ENCODE measurements around the gene TMEM260.
"Not testable (repeated sequence)": the region's sequence is repeated elsewhere in the genome, so short reads cannot be mapped to it uniquely, and the experiment has no call there.

TMEM260 gene

DNA sequence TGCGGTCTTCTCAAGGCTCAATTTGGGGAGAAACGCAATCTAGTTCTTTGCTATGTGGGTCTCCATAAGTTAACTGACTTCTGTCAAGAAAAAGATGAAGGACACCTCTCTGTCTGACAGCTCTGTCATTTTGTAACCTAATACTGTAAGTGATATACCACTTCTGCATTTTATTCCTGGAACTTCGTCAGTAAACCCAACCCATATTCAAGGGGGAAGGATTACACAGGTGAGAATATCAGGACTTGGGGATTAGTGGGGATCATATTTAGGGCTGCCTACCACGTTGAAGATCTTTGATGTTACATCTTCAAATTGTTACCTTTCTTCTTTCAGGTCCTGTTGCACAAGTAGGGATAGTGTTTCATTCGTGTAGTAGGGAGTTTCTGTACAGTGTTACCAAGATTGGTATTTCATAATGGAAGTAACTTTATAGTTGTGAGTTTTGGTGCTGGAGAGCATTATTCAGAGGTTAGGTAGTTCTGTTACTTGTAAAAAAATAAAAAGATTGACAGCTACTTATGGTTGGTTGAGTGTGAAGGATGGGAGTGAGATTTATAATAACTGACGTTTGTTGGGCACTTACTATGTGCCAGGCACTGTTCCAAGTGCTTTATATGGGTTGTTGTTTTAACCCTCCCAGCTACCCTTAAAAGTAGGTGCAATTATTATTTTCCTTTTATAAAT is 1.6 kb downstream of the TMEM260 start:
- H3K27me3 Mint-ChIP-seq, result no peaks in the 10 kb centered on the region
- H3K27ac Mint-ChIP-seq, result no peak overlapping the region
- no peaks in the 10 kb centered on the region for H3K36me3 Mint-ChIP-seq
- H3K4me1 Mint-ChIP-seq (ENCODE audit: low read depth), result peaks cover 45% of the 10 kb centered on the region
- no peaks in the 10 kb centered on the region for H3K9me3 Mint-ChIP-seq (ENCODE audit: low read depth)
- H3K4me3 Mint-ChIP-seq, result peak overlapping the region; percentile 96

DNA sequence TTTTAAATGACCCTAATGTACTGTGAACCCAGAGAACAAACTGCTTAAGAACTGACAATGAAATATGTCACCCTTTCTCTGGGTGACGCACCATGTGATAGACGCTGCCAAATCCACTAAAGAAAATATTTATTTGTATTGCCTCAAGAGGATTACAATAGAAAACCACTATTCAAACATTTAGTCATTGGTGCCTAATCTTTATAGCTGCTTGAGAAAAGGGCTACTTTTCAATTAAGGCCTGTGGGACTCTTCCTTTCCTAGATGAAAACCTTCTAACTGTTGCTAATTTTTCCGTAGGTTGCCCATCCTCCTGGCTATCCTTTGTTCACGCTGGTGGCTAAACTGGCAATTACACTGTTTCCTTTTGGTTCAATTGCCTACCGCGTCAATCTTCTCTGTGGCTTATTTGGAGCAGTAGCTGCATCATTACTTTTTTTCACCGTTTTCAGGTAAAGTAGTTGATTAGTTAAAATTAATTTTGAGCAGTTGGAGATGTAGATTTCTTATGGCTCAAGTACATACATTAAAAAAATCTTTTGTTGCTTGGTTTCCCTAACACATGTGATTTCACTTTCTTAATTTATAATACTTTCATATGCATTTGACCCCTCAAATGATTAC is 6.0 kb downstream of the TMEM260 start:
- no peak overlapping the region for H3K27ac Mint-ChIP-seq
- peaks cover 41% of the 10 kb centered on the region for H3K4me1 Mint-ChIP-seq (ENCODE audit: low read depth)
- H3K9me3 Mint-ChIP-seq (ENCODE audit: low read depth), result no peaks in the 10 kb centered on the region
- no peak overlapping the region for H3K4me3 Mint-ChIP-seq
- peaks cover 3% of the 10 kb centered on the region for H3K36me3 Mint-ChIP-seq
- no peaks in the 10 kb centered on the region for H3K27me3 Mint-ChIP-seq

DNA sequence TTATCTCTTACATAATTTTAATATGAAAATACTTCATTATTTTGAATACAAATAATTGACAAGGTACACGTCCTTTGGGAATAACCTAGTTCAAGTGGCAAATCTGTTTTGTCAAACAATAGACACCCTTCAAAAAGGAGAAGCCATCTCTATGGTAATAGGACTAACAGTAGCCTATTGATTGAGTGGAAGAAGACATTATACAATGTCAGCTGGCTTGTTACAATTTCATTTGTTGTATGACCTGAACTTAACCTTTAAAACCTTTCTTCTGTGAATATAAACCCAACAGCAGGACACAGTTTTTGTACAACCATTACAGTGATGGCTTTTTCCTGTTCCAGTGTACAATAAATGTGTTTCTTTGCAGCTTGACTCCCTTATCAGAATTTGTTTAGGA is 8.1 kb downstream of the TMEM260 start:
- Mint-ChIP-seq H3K9me3 (ENCODE audit: low read depth) (no peaks in the 10 kb centered on the region), H3K27ac (no peak overlapping the region), H3K27me3 (no peaks in the 10 kb centered on the region), H3K4me1 (ENCODE audit: low read depth) (peaks cover 23% of the 10 kb centered on the region), H3K36me3 (peaks cover 6% of the 10 kb centered on the region), H3K4me3 (no peak overlapping the region)

DNA sequence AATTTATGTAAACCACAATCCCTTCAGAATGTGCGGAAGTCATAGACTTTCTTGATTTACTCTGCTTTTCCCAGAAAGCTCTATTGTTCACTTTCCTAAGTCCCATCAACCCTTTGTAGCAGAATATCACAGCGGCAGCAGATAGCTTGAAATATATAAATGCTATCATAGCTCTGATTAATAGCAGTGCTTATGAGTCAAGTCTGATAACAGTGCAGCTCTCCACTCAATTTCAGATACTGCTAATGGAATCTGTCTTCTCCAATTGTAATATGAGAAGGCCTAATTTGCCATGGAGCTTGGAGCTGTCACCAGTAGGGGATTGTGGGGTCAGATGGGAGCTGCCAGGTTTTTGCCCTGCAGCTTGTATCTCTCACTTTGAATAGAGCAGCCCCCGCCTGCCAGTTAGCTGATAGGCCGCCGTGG is 10.9 kb downstream of the TMEM260 start:
- Mint-ChIP-seq H3K9me3 (ENCODE audit: low read depth) (no peaks in the 10 kb centered on the region), H3K27ac (no peak overlapping the region), H3K36me3 (peaks cover 13% of the 10 kb centered on the region), H3K4me3 (no peak overlapping the region), H3K4me1 (ENCODE audit: low read depth) (peaks cover 5% of the 10 kb centered on the region), H3K27me3 (no peaks in the 10 kb centered on the region)

DNA sequence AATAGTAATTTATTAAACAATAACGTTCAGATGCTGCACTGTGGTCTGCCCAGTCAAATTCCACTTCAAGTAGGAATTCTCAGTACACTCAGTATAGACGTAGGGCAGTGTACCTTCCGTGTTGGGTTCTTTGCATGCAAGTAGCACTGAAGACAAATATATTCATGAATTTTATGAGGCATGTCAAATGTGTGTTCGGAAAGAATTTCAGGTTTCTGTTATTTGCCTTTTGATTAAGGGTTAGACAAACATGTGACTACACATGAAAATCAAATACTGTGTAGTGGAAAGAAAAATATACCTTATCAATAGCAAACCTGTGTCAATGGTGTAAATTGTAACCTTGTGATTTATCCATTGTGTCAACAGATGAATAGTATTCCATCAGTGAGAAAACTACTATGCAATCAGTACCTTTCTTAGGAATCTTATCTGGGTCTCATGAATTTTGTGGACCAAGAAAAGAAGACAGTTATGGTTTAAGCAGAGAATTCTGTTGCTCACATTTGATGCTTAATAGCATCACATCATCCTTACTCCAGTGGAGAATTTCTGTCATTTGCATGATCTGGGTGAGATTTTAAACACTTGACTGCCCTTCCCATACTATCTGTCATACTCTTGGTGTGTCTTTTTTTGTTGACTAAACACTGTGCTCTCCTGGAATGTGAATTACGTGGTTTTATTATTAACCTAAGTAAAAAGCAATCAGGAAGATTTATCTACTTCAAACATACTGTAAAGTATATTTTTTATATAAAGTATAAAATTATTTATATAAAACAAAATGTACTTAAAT is 13.3 kb downstream of the TMEM260 start:
- no peak overlapping the region for H3K27ac Mint-ChIP-seq

DNA sequence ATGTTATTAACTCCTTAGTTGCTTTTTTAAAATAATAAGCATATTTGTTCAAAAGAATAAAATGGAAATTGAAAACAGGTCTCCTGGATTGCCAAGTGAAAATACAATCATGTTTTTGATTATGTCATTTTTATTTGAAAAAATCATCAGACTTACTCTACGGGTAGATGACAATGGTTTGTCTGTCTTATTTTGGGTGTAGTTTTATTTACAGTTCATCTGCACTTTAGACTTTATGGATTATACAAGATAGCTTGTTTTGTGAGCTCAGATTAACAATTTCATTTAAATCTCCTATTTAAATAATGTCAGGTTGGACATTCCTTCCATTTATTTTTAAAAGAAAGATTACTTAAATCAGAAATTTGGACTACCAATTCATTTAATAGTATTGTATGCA is 14.8 kb downstream of the TMEM260 start:
- Mint-ChIP-seq H3K4me1 (ENCODE audit: low read depth) (no peaks in the 10 kb centered on the region), H3K36me3 (peaks cover 29% of the 10 kb centered on the region), H3K27ac (no peak overlapping the region), H3K9me3 (ENCODE audit: low read depth) (no peaks in the 10 kb centered on the region), H3K4me3 (no peak overlapping the region), H3K27me3 (no peaks in the 10 kb centered on the region)

More for the DNA sequence above, 13.3 kb downstream of the TMEM260 start:
- Mint-ChIP-seq H3K9me3 (ENCODE audit: low read depth) (no peaks in the 10 kb centered on the region), H3K4me3 (no peak overlapping the region), H3K4me1 (ENCODE audit: low read depth) (peaks cover 1% of the 10 kb centered on the region), H3K27me3 (no peaks in the 10 kb centered on the region), H3K36me3 (peaks cover 20% of the 10 kb centered on the region)

DNA sequence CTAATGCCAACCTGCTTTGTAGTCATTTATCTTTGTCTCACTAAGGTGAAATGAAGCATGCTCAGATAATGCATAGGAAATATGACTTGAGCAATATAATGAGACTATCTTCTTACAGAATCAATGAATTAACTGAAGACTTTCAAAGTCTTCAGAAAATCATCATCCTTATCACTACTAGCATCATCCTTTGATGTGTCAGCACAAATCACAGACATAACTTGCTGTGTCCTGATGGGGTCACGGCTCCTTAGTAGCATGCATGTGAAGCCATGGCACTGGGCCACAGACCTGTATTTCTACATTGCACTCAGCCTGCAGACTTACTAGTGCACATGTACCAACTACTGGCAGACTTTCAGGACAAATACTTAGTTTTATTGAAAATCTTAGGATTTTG is 18.9 kb downstream of the TMEM260 start:
- Mint-ChIP-seq H3K9me3 (ENCODE audit: low read depth) (no peaks in the 10 kb centered on the region), H3K27ac (no peak overlapping the region), H3K4me3 (no peak overlapping the region), H3K36me3 (peaks cover 28% of the 10 kb centered on the region), H3K27me3 (no peaks in the 10 kb centered on the region), H3K4me1 (ENCODE audit: low read depth) (peaks cover 9% of the 10 kb centered on the region)

DNA sequence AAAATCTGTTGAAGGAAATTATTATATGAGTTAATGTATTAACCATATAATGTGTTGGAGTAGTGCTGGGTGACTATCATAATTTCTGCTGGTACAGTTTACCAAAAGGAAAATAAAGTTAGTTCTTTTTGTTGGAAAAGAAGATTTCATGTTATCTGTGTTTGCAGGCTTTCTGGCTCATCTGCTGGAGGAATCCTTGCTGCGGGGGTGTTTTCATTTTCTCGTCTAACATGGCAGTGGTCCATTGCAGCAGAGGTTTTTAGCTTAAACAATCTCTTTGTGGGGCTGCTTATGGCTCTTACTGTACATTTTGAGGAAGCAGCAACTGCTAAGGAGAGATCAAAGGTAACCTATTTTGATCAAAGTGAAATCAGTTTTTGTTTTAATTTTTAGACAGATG is 24.1 kb downstream of the TMEM260 start:
- H3K9me3 Mint-ChIP-seq (ENCODE audit: low read depth), result no peaks in the 10 kb centered on the region
- peaks cover 18% of the 10 kb centered on the region for H3K4me1 Mint-ChIP-seq (ENCODE audit: low read depth)
- H3K27me3 Mint-ChIP-seq, result no peaks in the 10 kb centered on the region
- peaks cover 26% of the 10 kb centered on the region for H3K36me3 Mint-ChIP-seq
- H3K27ac Mint-ChIP-seq, result no peak overlapping the region
- no peak overlapping the region for H3K4me3 Mint-ChIP-seq

DNA sequence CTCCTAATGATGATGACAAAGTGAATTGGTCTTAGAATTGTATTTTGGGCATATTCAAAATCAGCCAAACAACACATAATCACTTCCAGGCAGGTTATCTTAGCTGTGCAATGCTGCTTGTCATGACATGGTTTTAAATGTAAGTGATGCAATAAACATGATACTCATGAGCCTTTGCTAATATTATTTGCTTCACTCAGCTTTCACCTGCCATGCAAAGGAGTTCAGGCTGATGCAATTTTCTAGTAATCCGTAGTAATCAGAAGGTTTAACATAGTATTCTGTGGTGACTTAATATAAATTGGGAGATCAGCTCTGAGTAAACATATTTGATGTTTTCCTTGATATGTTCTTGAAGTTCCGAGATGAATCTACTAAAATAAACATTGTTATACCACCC is 29.1 kb downstream of the TMEM260 start:
- Mint-ChIP-seq H3K27me3 (no peaks in the 10 kb centered on the region), H3K9me3 (ENCODE audit: low read depth) (peaks cover 6% of the 10 kb centered on the region), H3K4me1 (ENCODE audit: low read depth) (peaks cover 7% of the 10 kb centered on the region), H3K4me3 (no peak overlapping the region), H3K36me3 (peaks cover 30% of the 10 kb centered on the region), H3K27ac (no peak overlapping the region)

DNA sequence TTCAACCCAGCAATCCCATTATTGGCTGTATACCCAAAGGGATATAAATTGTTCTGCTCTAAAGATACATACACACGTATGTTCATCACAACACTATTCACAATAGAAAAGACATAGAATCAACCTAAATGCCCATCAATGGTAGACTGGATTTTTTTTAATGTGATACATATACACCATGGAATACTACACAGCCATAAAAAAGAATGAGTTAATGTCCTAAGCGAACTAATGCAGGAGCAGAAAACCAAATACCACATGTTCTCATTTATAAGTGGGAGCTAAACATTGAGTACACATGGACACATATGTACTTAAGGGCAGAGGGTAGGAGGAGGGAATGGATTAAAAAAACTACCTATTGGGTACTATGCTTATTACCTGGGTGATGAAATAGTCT is 32.1 kb downstream of the TMEM260 start:
- not testable (repeated sequence) for H3K27me3 Mint-ChIP-seq; H3K9me3 Mint-ChIP-seq (ENCODE audit: low read depth); H3K4me1 Mint-ChIP-seq (ENCODE audit: low read depth); H3K27ac Mint-ChIP-seq; H3K4me3 Mint-ChIP-seq
- peaks cover 33% of the 10 kb centered on the region for H3K36me3 Mint-ChIP-seq

DNA sequence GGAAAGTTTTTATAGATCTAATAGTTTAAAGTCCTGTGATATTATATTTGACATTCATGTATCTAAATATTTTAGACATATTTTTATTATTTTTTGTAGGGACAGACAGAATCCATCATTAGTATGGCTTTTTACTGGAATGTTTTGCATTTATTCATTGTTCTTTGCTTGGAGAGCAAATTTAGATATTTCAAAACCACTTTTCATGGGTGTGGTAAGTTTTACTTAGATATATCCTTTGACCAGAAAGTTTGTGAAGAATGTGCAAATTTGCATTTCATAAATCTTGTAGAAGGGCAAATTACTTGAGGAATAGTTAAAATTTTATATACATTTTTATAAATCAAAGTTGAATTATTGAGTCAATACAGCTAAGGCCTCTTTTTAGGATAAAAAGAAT is 37.5 kb downstream of the TMEM260 start:
- Mint-ChIP-seq H3K4me3 (no peak overlapping the region), H3K27ac (no peak overlapping the region), H3K4me1 (ENCODE audit: low read depth) (no peaks in the 10 kb centered on the region), H3K27me3 (no peaks in the 10 kb centered on the region), H3K9me3 (ENCODE audit: low read depth) (no peaks in the 10 kb centered on the region), H3K36me3 (peaks cover 20% of the 10 kb centered on the region)

DNA sequence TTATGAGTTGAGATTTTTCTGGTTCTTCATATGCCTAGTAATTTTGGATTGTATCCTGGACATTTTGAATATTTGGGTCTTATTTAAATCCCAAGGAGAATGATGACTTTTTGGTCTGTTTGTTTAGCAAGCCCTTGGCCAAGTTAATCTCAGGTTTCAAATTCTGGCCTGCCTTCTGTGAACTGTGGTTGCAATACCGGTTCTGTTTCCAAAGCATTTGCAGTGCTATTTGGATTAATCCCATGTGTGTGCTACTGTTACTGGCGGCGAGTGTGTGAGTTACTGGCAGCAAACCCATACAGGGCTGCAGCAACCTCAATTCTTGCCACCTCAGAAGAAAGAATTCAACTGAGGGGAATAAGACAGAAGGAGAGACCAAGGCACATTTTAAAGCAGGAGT is 51.1 kb downstream of the TMEM260 start:
- H3K27ac Mint-ChIP-seq, result no peak overlapping the region
- peaks cover 21% of the 10 kb centered on the region for H3K9me3 Mint-ChIP-seq (ENCODE audit: low read depth)

DNA sequence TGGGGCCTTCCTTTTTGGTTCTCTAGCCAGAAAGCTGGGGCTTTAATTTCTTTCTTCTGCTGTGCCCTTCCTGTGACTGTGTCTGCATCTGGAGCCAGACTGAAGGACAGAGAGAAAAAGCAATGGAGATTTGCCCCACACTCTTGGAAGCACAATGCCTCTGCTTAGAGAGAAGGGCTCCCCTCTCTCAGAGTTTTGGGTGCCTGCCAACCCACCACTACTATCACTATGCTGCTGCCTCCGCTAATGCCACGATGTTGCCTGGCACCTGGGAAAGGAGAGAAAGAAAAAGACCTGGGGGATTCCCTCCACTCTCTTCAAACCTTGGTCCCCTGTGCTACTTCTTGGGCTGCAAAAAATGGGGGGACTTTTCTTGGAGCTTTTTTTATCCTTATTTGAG is 52.6 kb downstream of the TMEM260 start:
- Mint-ChIP-seq H3K4me3 (no peak overlapping the region), H3K27ac (no peak overlapping the region), H3K9me3 (ENCODE audit: low read depth) (peaks cover 16% of the 10 kb centered on the region), H3K36me3 (peaks cover 60% of the 10 kb centered on the region), H3K27me3 (no peaks in the 10 kb centered on the region), H3K4me1 (ENCODE audit: low read depth) (no peaks in the 10 kb centered on the region)

More for the DNA sequence above, 51.1 kb downstream of the TMEM260 start:
- Mint-ChIP-seq H3K36me3 (peaks cover 56% of the 10 kb centered on the region), H3K27me3 (no peaks in the 10 kb centered on the region), H3K4me1 (ENCODE audit: low read depth) (no peaks in the 10 kb centered on the region), H3K4me3 (no peak overlapping the region)

DNA sequence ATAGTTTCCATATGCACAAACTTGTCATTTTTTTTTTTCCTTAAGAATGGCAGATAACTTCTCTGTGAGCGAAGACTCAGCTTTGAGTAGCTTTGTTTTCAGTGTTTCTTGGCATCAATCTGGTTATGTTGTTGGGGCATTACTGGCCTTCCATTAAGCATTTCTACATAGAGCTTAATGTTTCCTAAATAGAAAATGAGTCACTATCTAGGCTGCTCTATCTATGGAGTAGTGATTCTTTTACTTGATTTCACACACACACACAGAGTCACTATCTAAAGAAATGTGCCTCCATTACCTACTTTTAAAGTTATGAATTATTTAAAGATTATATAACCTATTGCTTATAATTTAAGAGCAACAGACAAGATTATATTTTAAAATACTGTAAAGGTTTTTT is 53.9 kb downstream of the TMEM260 start:
- Mint-ChIP-seq H3K4me1 (ENCODE audit: low read depth) (no peaks in the 10 kb centered on the region), H3K4me3 (no peak overlapping the region), H3K9me3 (ENCODE audit: low read depth) (peaks cover 7% of the 10 kb centered on the region), H3K27me3 (no peaks in the 10 kb centered on the region), H3K36me3 (peaks cover 57% of the 10 kb centered on the region), H3K27ac (no peak overlapping the region)

DNA sequence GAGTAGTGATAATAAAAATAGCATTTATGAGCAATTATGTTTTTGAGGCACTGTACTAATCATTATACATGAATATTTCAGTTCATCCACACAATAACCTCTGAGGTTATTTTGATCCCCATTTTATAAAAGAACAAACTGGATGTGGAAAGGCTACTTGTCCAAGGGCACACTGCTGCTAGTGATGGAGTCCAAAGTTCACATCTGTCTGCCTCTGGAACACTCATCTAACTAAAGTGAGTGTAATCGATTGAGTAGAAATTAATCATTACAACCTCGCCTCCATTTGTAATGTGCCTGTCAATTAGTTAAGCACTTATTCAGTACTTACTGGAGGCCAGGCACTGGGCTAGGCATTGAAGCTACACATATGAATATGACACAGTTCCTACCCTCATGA is 55.4 kb downstream of the TMEM260 start:
- H3K4me1 Mint-ChIP-seq (ENCODE audit: low read depth), result no peaks in the 10 kb centered on the region

More for the DNA sequence above, 55.4 kb downstream of the TMEM260 start:
- H3K27ac Mint-ChIP-seq, result no peak overlapping the region
- peaks cover 58% of the 10 kb centered on the region for H3K36me3 Mint-ChIP-seq
- no peak overlapping the region for H3K4me3 Mint-ChIP-seq
- H3K27me3 Mint-ChIP-seq, result no peaks in the 10 kb centered on the region
- H3K9me3 Mint-ChIP-seq (ENCODE audit: low read depth), result peaks cover 6% of the 10 kb centered on the region

Measured in activated naive CD8-positive, alpha-beta T cell (primary cell).